Measurements from ENCODE around the gene NAA25.

NAA25 gene

DNA sequence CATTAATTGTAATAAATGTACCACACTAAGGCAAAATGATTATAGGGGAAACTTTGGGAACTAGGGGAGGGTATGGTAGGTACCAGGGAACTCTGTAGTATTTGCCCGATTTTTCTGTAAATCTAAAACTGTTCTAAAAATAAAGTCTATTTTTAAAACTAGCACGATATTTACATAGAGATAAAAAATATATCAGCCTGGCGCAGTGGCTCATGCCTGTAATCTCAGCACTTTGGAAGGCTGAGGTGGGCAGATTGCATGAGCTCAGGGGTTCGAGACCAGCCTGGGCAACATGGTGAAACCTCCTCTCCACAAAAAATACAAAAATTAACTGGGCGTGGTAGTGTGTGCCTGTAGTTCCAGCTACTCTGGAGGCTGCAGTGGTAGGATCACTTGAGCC lies 128.0 kb downstream of the NAA25 start:
- no peak for DNase-seq (ENCODE audit: low read depth in 1 of 2, low spot score in 1 of 2)

DNA sequence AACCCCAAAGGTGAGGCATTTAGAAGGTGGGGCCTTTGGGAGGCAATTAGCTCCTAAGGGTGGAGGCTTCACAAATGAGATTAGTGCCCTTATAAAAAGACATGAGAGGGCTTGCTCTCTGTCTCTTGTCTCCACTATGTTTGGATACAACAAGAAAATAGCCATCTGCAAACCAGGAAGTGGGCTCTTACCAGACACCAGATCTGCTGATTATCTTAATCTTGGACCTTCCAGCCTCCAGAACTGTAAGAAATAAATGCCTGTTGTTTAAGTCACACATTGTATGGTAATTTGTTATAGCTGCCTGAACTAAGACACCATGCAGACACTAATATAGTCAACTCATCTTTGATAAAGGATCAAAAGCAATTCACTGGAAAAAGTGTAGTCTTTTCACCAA lies 130.0 kb downstream of the NAA25 start:
- no peak for DNase-seq (ENCODE audit: low read depth in 1 of 2, low spot score in 1 of 2)

DNA sequence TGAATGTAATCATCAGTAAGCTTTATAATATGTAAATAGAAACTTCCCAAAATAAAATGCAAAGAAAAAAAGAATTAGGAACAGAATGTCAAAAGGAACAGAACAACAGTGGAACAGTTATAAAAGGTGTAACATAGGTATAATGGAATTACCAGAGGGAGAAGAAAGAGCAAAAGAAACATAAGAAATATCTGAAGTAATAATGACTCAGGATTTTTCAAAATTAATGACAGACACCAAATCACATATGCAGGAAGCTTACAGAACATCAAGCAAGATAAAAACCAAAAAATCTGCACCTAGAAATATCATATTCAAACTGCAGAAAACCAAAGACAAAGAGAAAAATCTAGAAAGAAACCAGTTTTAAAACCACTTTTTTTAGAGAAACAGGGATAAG lies 131.7 kb downstream of the NAA25 start:
- no peak for DNase-seq (ENCODE audit: low read depth in 1 of 2, low spot score in 1 of 2)
